Tibial artery (tissue), 4 donors: ENCODE data around the gene ZBTB16.

Experiments
- DNase-seq, 2 donors: peaks; one replicate each; pipeline ENCODE4 v3.0.0-alpha.2; 2019
- H3K27ac ChIP-seq, 2 donors: fragments of 200-600 bp; sonication (generic) in 1 of 2; 1 replicate in 1 of 2; 2 replicates in 1 of 2; pipeline ENCODE4 v1.5.1; 2018 to 2019; ENCODE audit warnings: mild to moderate bottlenecking in 1 of 2
- H3K27me3 ChIP-seq, 2 donors: fragments of 200-600 bp; sonication (generic) in 1 of 2; one replicate each; pipeline versions ENCODE4 v1.5.1 to v1.6.0; 2016 to 2019
- H3K36me3 ChIP-seq, 3 donors: fragments of 200-600 bp; sonication (generic) in 2 of 3; one replicate each; pipeline ENCODE4 v1.5.1; 2016 to 2019; ENCODE audit warnings: mild to moderate bottlenecking in 2 of 3
- H3K4me1 ChIP-seq, 4 donors: fragments of 200-600 bp; sonication (generic) in 2 of 4; 1 replicate in 3 of 4; 2 replicates in 1 of 4; pipeline ENCODE4 v1.5.1; 2016 to 2019
- H3K4me3 ChIP-seq, 2 donors: fragments of 200-600 bp; sonication (generic) in 1 of 2; 1 replicate in 1 of 2; 2 replicates in 1 of 2; pipeline ENCODE4 v1.5.1; 2018 to 2019; ENCODE audit warnings: mild to moderate bottlenecking in 2 of 2
- H3K9me3 ChIP-seq, 3 donors: fragments of 200-600 bp; sonication (generic) in 1 of 3; one replicate each; pipeline ENCODE4 v1.5.1; 2016 to 2019
- intact Hi-C: fragments of 100-400 bp; cut with DNase I; formaldehyde crosslinking; loops from one replicate; pipeline ENCODE4 v1.15.0; 2023; ENCODE audit warnings: low total_unique reads
- TF ChIP-seq, protein P1 (sequence below), 2 experiments: fragments of 200-600 bp in 1 of 2; fragments of 450-650 bp in 1 of 2; IDR thresholded peaks; one replicate each; pipeline ENCODE4 v1.5.1; 2017 to 2019; ENCODE audit warnings: antibody characterized with exemption in 2 of 2, mild to moderate bottlenecking in 1 of 2, moderate library complexity in 1 of 2

The ZBTB16 gene

DNA sequence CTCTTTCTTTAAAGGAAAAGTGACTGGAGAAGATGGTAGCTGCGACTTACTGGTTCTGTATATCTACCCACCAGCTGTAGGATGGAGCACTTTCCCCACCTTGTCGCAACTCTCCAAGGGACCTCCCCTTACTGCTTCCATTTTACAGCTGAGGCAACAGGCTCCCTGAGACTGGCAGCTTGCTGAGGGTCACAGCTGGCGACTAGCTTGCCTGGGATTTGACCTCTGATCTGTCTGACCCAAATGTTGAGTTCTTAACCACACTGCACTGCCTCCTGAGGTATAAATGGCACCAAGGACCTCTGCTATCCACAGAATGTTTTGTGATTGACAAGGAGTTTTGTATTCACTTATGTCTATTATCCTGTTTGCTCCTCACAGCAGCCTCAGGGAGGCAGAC lies 121.7 kb downstream of the ZBTB16 start:
- H3K9me3 ChIP-seq: no peaks in the 10 kb centered on the region
- H3K27ac ChIP-seq: peak overlapping the region; percentile 84 to 98
- intact Hi-C loops: loop anchor here (2.0 to 5.0 kb wide), 2 partner anchors 16 to 119 kb away; no protein-coding TSS in a partner anchor
- H3K27me3 ChIP-seq: no peaks in the 10 kb centered on the region
- DNase-seq: no peak
- TF ChIP-seq, protein P1, sequence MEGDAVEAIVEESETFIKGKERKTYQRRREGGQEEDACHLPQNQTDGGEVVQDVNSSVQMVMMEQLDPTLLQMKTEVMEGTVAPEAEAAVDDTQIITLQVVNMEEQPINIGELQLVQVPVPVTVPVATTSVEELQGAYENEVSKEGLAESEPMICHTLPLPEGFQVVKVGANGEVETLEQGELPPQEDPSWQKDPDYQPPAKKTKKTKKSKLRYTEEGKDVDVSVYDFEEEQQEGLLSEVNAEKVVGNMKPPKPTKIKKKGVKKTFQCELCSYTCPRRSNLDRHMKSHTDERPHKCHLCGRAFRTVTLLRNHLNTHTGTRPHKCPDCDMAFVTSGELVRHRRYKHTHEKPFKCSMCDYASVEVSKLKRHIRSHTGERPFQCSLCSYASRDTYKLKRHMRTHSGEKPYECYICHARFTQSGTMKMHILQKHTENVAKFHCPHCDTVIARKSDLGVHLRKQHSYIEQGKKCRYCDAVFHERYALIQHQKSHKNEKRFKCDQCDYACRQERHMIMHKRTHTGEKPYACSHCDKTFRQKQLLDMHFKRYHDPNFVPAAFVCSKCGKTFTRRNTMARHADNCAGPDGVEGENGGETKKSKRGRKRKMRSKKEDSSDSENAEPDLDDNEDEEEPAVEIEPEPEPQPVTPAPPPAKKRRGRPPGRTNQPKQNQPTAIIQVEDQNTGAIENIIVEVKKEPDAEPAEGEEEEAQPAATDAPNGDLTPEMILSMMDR (IDR thresholded peaks at IDR 0.05): no peak
- peak overlapping the region; percentile 44 to 53 for H3K4me3 ChIP-seq
- peaks cover 30 to 43% (median 33%) of the 10 kb centered on the region in 3 donors for H3K36me3 ChIP-seq
- peaks cover 0 to 96% (median 81%) of the 10 kb centered on the region in 4 donors for H3K4me1 ChIP-seq

DNA sequence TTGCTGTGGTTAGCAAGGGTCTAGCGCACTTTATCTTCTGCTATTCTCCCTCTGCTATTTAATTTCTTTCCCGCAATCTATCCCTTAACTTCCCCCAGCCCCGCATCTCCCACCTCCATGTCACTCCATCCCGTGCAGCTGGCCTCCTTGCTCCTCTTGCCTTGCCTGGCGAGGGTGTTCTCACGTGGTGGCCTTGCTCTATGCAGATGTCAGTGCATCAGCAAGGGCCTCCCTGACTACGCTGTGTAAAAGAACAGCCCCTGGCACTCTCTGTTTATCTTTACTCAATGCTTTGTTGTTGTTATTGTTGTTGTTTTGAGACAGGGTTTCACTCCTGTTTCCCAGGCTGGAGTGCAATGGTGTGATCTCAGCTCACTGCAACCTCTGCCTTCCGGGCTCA lies 122.2 kb downstream of the ZBTB16 start:
- no peaks in the 10 kb centered on the region for H3K27me3 ChIP-seq
- DNase-seq: no peak
- peak overlapping the region in 1 of 2 donors; percentile 53 for H3K4me3 ChIP-seq
- intact Hi-C loops: loop anchor here (2.0 to 5.0 kb wide), 2 partner anchors 15 to 119 kb away; no protein-coding TSS in a partner anchor
- H3K27ac ChIP-seq: peak overlapping the region; percentile 84 to 98
- no peaks in the 10 kb centered on the region for H3K9me3 ChIP-seq
- H3K4me1 ChIP-seq: peaks cover 0 to 96% (median 78%) of the 10 kb centered on the region in 4 donors
- peaks cover 35 to 45% (median 36%) of the 10 kb centered on the region in 3 donors for H3K36me3 ChIP-seq
- TF ChIP-seq, protein P1 (IDR thresholded peaks at IDR 0.05): no peak

DNA sequence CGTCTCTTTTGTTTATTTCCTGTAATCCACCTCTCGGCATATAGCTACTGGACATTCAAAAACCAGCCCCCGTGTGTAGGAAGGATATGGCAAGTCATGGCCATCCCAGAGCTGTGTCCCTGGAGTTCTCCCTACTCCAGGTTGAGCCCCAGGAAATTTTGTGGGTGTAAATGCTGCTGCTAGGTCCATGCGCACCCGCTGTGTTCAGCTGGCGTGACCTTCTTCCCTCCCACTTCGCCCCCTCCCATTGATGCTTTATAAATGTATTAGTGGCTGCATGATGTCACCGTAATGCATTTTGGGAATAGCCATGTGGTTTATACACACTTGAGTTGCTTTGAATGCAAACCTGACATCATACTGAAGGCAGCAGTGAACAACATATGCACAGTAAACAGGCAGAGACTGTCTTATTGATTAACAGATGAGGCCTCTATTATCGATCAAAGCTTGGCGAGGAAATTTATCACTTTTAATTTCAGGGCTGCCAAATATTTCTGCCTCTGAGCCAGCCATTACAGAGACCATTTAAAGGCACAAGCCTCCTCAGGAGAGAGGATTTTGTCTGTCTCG lies 123.0 kb downstream of the ZBTB16 start:
- peaks cover 0 to 96% (median 76%) of the 10 kb centered on the region in 4 donors for H3K4me1 ChIP-seq
- H3K27me3 ChIP-seq: no peaks in the 10 kb centered on the region
- intact Hi-C loops: loop anchor here (5.0 kb wide), 1 partner anchor 120 kb away; no protein-coding TSS in a partner anchor
- DNase-seq: no peak
- H3K36me3 ChIP-seq: peaks cover 43 to 51% (median 44%) of the 10 kb centered on the region in 3 donors
- peak overlapping the region; percentile 84 to 98 for H3K27ac ChIP-seq
- TF ChIP-seq, protein P1 (IDR thresholded peaks at IDR 0.05): no peak
- no peaks in the 10 kb centered on the region for H3K9me3 ChIP-seq
- H3K4me3 ChIP-seq: no peak overlapping the region

DNA sequence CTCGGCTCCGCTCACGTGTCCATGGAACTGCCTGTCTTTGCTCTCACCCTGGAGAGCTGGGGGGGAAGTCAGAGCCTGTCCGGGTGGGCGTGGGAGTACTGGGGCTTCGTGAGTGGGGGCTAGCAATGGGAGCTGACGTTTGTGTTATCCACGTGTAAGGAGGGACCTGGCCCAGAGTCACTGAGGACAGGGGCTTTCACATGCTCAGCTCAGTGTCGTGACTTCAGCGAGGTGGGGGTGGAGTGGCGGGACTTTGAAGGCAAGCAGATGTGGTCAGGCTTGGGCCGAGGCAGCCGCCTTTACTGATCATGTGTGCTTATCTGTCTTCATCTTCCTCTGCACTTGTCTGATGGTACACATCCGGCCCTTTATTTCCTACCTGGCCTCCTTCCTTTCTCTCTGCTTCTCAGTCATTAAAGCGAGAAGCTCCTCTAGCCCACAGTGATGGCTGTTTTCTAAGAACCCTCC lies 123.6 kb downstream of the ZBTB16 start:
- intact Hi-C loops: loop anchor here (5.0 kb wide), 1 partner anchor 121 kb away; no protein-coding TSS in a partner anchor
- Histone ChIP-seq H3K4me3 (no peak overlapping the region), H3K4me1 (peaks cover 0 to 96% (median 71%) of the 10 kb centered on the region in 4 donors), H3K9me3 (no peaks in the 10 kb centered on the region), H3K27me3 (no peaks in the 10 kb centered on the region), H3K27ac (peak overlapping the region; percentile 84 to 98), H3K36me3 (peaks cover 48 to 56% (median 49%) of the 10 kb centered on the region in 3 donors)
- DNase-seq: peak in 1 of 2 donors; percentile 70
- TF ChIP-seq, protein P1 (IDR thresholded peaks at IDR 0.05): no peak

DNA sequence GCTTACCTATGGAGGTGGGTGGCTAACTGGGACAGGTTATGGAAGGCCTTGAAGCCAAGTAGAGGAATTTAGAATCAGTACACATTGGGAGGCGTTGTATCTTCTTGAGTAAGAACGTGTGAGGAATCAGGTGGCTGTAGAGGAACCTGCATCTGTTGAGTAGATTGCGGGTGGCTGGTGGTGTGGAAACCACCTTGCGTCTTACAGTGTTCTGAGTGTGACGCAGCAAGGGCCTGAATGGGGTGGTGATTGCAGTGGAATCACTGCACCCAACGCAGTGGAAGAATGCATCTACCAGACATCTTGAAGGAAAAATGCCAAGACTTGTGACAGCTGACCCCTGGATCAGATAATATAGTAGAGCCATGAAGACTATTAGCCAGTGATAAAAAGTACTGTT lies 125.9 kb downstream of the ZBTB16 start:
- peaks cover 69 to 79% (median 73%) of the 10 kb centered on the region in 3 donors for H3K36me3 ChIP-seq
- no peak for DNase-seq
- no peaks in the 10 kb centered on the region for H3K9me3 ChIP-seq
- intact Hi-C loops: no loop called here
- H3K27me3 ChIP-seq: no peaks in the 10 kb centered on the region
- H3K4me3 ChIP-seq: no peak overlapping the region
- H3K27ac ChIP-seq: peak overlapping the region; percentile 41 to 98
- TF ChIP-seq, protein P1 (IDR thresholded peaks at IDR 0.05): no peak
- H3K4me1 ChIP-seq: peaks cover 0 to 89% (median 55%) of the 10 kb centered on the region in 4 donors
